GM23338 (cell line): ENCODE data around the gene FTL. TPM values are rescaled to one million over a fixed set of nuclear protein-coding genes. Genes with fewer than 3 reads are reported as not detected.
"Not testable (repeated sequence)": the region's sequence is repeated elsewhere in the genome, so short reads cannot be mapped to it uniquely, and the experiment has no call there.

ENCODE experiments used
- ATAC-seq: fragments of 200-7000 bp; cut with Tn5 transposase; 3 replicates; pipeline ENCODE4 v1.9.1; 2020
- DNase-seq: peaks from one replicate; pipeline ENCODE4 v3.0.0-alpha.2; 2015; ENCODE audit warnings: low spot score
- H2AFZ ChIP-seq: fragments of 200-600 bp; sonication (generic); 2 replicates; pipeline ENCODE4 v1.8.0; 2016; ENCODE audit warnings: antibody characterized with exemption, mild to moderate bottlenecking, moderate library complexity
- H3F3A ChIP-seq: fragments of 200-600 bp; sonication (generic); replicated peaks from 2 replicates; pipeline ENCODE4 v1.8.0; 2017; ENCODE audit warnings: antibody characterized with exemption, mixed run types, low read depth
- H3K27ac ChIP-seq: fragments of 200-600 bp; sonication (generic); 2 replicates; pipeline ENCODE4 v1.6.1; 2016; ENCODE audit warnings: low read depth
- H3K27me3 ChIP-seq: fragments of 200-600 bp; sonication (generic); 2 replicates; pipeline ENCODE4 v1.8.0; 2016; ENCODE audit warnings: mild to moderate bottlenecking, mixed run types, moderate library complexity; ENCODE audit not compliant: insufficient read depth
- H3K36me3 ChIP-seq: fragments of 200-600 bp; sonication (generic); 2 replicates; pipeline ENCODE4 v1.8.0; 2016; ENCODE audit warnings: mild to moderate bottlenecking; ENCODE audit not compliant: insufficient read depth
- H3K4me1 ChIP-seq: fragments of 200-600 bp; sonication (generic); 2 replicates; pipeline ENCODE4 v1.8.0; 2016; ENCODE audit warnings: mild to moderate bottlenecking, moderate library complexity; ENCODE audit not compliant: insufficient read depth
- H3K4me2 ChIP-seq: fragments of 200-600 bp; sonication (generic); 2 replicates; pipeline ENCODE4 v1.7.1; 2017; ENCODE audit warnings: mixed run types
- H3K4me3 ChIP-seq: fragments of 200-600 bp; sonication (generic); 2 replicates; pipeline ENCODE4 v1.6.1; 2016; ENCODE audit warnings: mixed run types
- H3K79me2 ChIP-seq: fragments of 200-600 bp; sonication (generic); replicated peaks from 2 replicates; pipeline ENCODE4 v1.8.0; 2017; ENCODE audit warnings: mild to moderate bottlenecking; ENCODE audit not compliant: insufficient read depth
- H3K9me2 ChIP-seq: fragments of 200-600 bp; sonication (generic); 2 replicates; pipeline ENCODE4 v1.8.0; 2017; ENCODE audit not compliant: insufficient read depth
- H4K20me1 ChIP-seq: fragments of 200-600 bp; sonication (generic); replicated peaks from 2 replicates; pipeline ENCODE4 v1.8.0; 2017; ENCODE audit warnings: mild to moderate bottlenecking; ENCODE audit not compliant: insufficient read depth
- H3K27ac Mint-ChIP-seq: 2 replicates; pipeline ENCODE4 v1.8.0; 2020; ENCODE audit warnings: inconsistent platforms, mild to moderate bottlenecking, moderate library complexity, mixed read lengths
- H3K27me3 Mint-ChIP-seq: 3 replicates; pipeline ENCODE4 v1.8.0; 2022; ENCODE audit warnings: low read depth, mild to moderate bottlenecking, moderate library complexity, mixed read lengths, inconsistent platforms; ENCODE audit not compliant: insufficient read depth, poor library complexity
- H3K36me3 Mint-ChIP-seq: 3 replicates; pipeline ENCODE4 v1.8.0; 2021; ENCODE audit warnings: low read depth, mild to moderate bottlenecking, inconsistent platforms, moderate library complexity, mixed read lengths
- H3K4me1 Mint-ChIP-seq: 3 replicates; pipeline ENCODE4 v1.8.0; 2020; ENCODE audit warnings: mild to moderate bottlenecking, inconsistent platforms, mixed read lengths
- H3K4me3 Mint-ChIP-seq: 3 replicates; pipeline ENCODE4 v1.8.0; 2021; ENCODE audit warnings: moderate library complexity, mild to moderate bottlenecking, inconsistent platforms, mixed read lengths
- H3K9me3 Mint-ChIP-seq: 3 replicates; pipeline ENCODE4 v1.8.0; 2020; ENCODE audit warnings: moderate library complexity, mild to moderate bottlenecking, inconsistent platforms, mixed read lengths
- CREB1 ChIP-seq: fragments of 250-450 bp; sonication (Bioruptor Pico); IDR thresholded peaks from 2 replicates; pipeline ENCODE4 v1.5.0; 2020; ENCODE audit warnings: low read depth, mild to moderate bottlenecking, moderate library complexity
- CTCF ChIP-seq, 2 experiments: fragments of 200-600 bp in 1 of 2; sonication (generic) in 1 of 2; conservative IDR thresholded peaks; 2 replicates each; pipeline versions ENCODE4 v1.5.1 to v1.6.1; 2016 to 2017; ENCODE audit warnings: antibody characterized with exemption in 2 of 2, low read depth in 2 of 2, mild to moderate bottlenecking in 2 of 2, moderate library complexity in 1 of 2
- ETS1 ChIP-seq: IDR thresholded peaks from 2 replicates; pipeline ENCODE4 v1.6.1; 2016; ENCODE audit warnings: antibody characterized with exemption
- EZH2 ChIP-seq: fragments of 200-600 bp; sonication (generic); IDR thresholded peaks from one replicate; pipeline ENCODE4 v1.8.0; 2017; ENCODE audit warnings: antibody characterized with exemption, mild to moderate bottlenecking, low read depth; ENCODE audit not compliant: unreplicated experiment
- EZH2phosphoT487 ChIP-seq: fragments of 200-600 bp; sonication (generic); IDR thresholded peaks from one replicate; pipeline ENCODE4 v1.8.1; 2018; ENCODE audit warnings: antibody characterized with exemption; ENCODE audit not compliant: unreplicated experiment
- POLR2AphosphoS5 ChIP-seq: IDR thresholded peaks from 2 replicates; pipeline ENCODE4 v1.6.1; 2016; ENCODE audit warnings: antibody characterized with exemption, low read depth
- ZNF114 ChIP-seq: fragments of 250-450 bp; sonication (Bioruptor Pico); IDR thresholded peaks from 2 replicates; pipeline ENCODE4 v1.5.0; 2020; ENCODE audit warnings: mild to moderate bottlenecking, moderate library complexity
- ZNF331 ChIP-seq: fragments of 250-450 bp; sonication (Bioruptor Pico); IDR thresholded peaks from 2 replicates; pipeline ENCODE4 v1.5.0; 2020; ENCODE audit warnings: low read depth, mild to moderate bottlenecking, moderate library complexity
- ZNF462 ChIP-seq: fragments of 250-450 bp; sonication (Bioruptor Pico); IDR thresholded peaks from 2 replicates; pipeline ENCODE4 v1.5.0; 2020; ENCODE audit warnings: mild to moderate bottlenecking, moderate library complexity
- polyA plus RNA-seq: library from polyadenylated mRNA; unstranded; fragments of >200 nt; fragmentation: Nextera tagmentation; extraction: Ambion mirVana; gene quantifications from 2 replicates; pipeline ENCODE4 v1.2.1, GENCODE V29; 2016
- total RNA-seq: library from RNA; depleted of rRNA; stranded (reverse); fragments of >200 nt; shearing (Covaris generic); gene quantifications from 2 replicates; pipeline ENCODE4 v1.2.3, GENCODE V29; 2014

The FTL gene
- total and polyA plus RNA-seq, 2 experiments from 2014 or later, result 2,064 to 5,436 TPM

GRCh38 chr19:48927692-48928091 lies 37.4 kb upstream of the FTL start:
- peaks cover 19% of the 10 kb centered on the region for H3K27me3 Mint-ChIP-seq
- not testable (repeated sequence) for H3K4me2 ChIP-seq, H3K4me1 Mint-ChIP-seq, H3K4me1 ChIP-seq, H3K27ac Mint-ChIP-seq, H4K20me1 ChIP-seq, H3K9me2 ChIP-seq, H3K79me2 ChIP-seq, ATAC-seq, H3F3A ChIP-seq, H3K36me3 Mint-ChIP-seq, H3K27ac ChIP-seq, H3K4me3 Mint-ChIP-seq, DNase-seq, H3K4me3 ChIP-seq, H3K36me3 ChIP-seq, H3K9me3 Mint-ChIP-seq, H2AFZ ChIP-seq
- H3K27me3 ChIP-seq, result peaks cover 13% of the 10 kb centered on the region

- Mint-ChIP-seq H3K4me3 (no peak overlapping the region), H3K27me3 (peaks cover 20% of the 10 kb centered on the region), H3K4me1 (0 out of 3 replicates have a peak, but pooled peaks cover 3% of the 10 kb centered on the region), H3K36me3 (no peaks in the 10 kb centered on the region; the same call in 2 of the 3 replicates), H3K27ac (no peak overlapping the region), H3K9me3 (no peaks in the 10 kb centered on the region)
- H2AFZ ChIP-seq, result no peak overlapping the region
- peaks cover 17% of the 10 kb centered on the region for H3K27me3 ChIP-seq
- DNase-seq (no peak), ATAC-seq (no peak)
- H3K79me2 ChIP-seq, result no peaks in the 10 kb centered on the region
- no peaks in the 10 kb centered on the region for H3K36me3 ChIP-seq
- no peak overlapping the region for H3K27ac ChIP-seq
- no peak overlapping the region for H3K4me3 ChIP-seq
- H3K9me2 ChIP-seq, result no peaks in the 10 kb centered on the region
- H3F3A ChIP-seq, result peaks cover 3% of the 10 kb centered on the region; the same call in 1 of the 2 replicates
- H4K20me1 ChIP-seq, result no peaks in the 10 kb centered on the region
- peaks cover 6% of the 10 kb centered on the region for H3K4me1 ChIP-seq
- no peak overlapping the region for H3K4me2 ChIP-seq
- no peak for TF ChIP-seq EZH2phosphoT487
- TF ChIP-seq ETS1, result no peak
- TF ChIP-seq CREB1 (CRISPR knock-in tag), result no peak
- no peak for TF ChIP-seq ZNF331 (CRISPR knock-in tag)
- TF ChIP-seq CTCF (conservative IDR thresholded peaks at IDR 0.05; ENCODE audit: low read depth in 2 of 2), result no peak
- no peak for TF ChIP-seq ZNF114 (CRISPR knock-in tag)
- no peak for TF ChIP-seq POLR2AphosphoS5
- no peak for TF ChIP-seq ZNF462
- TF ChIP-seq EZH2, result no peak
These were observed 36.7 kb upstream of the FTL start for GRCh38 chr19:48928164-48929025.
